ENCODE results near the gene EXOC8. TPM values are rescaled to one million over a fixed set of nuclear protein-coding genes. Genes with fewer than 3 reads are reported as not detected.

The EXOC8 gene
- total RNA-seq, 4 donors from 2014 or later = 13.9 to 19.7 (median 16.0) TPM

- TF ChIP-seq CTCF (IDR thresholded peaks at IDR 0.05; ENCODE audit: low read depth) = no peak
Measured at GRCh38 chr1:231335663-231336602, 1.7 kb downstream of the EXOC8 start.

- no peak for TF ChIP-seq CTCF (IDR thresholded peaks at IDR 0.05; ENCODE audit: low read depth)
Measured at GRCh38 chr1:231334952-231335351, 2.7 kb downstream of the EXOC8 start.

GRCh38 chr1:231334079-231334666, 3.5 kb downstream of the EXOC8 start:
- no peak for TF ChIP-seq CTCF (IDR thresholded peaks at IDR 0.05; ENCODE audit: low read depth)

- TF ChIP-seq CTCF (IDR thresholded peaks at IDR 0.05; ENCODE audit: low read depth) = no peak
Measured at GRCh38 chr1:231332761-231333160, 4.9 kb downstream of the EXOC8 start.

GRCh38 chr1:231329483-231329882, 8.2 kb downstream of the EXOC8 start:
- TF ChIP-seq CTCF (IDR thresholded peaks at IDR 0.05; ENCODE audit: low read depth) = no peak

- no peak for TF ChIP-seq CTCF (IDR thresholded peaks at IDR 0.05; ENCODE audit: low read depth)
Measured at GRCh38 chr1:231327617-231328016, 10.0 kb downstream of the EXOC8 start.

- no peak for TF ChIP-seq CTCF (IDR thresholded peaks at IDR 0.05; ENCODE audit: low read depth)
Measured at GRCh38 chr1:231326248-231326647, 11.4 kb downstream of the EXOC8 start.

Measured in subcutaneous adipose tissue (tissue), 4 donors.